ENCODE measurements around the gene FGFR1OP2. TPM values are rescaled to one million over a fixed set of nuclear protein-coding genes. Genes with fewer than 3 reads are reported as not detected.

Gene FGFR1OP2
- total RNA-seq, 6 experiments from 2014 or later: 37.0 to 44.2 (median 39.5) TPM

DNA sequence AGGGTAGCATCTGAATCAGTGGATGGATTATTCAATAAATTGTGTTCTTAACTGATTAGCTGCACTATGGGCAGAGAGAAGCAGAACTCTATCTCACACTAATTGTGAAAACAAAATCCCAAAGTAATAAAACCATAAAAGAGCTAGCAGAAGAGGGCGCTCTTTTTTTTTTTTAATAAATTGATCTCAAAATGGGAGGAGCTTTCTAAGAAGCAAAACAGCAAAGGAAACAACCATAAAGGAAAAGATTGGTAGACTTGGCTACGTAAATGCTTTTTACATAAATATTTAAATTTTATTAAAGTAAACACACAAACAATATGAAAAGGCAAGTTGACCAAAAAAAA is 77.4 kb downstream of the FGFR1OP2 start:
- peak; percentile 16 for DNase-seq
- H3K27me3 Mint-ChIP-seq (ENCODE audit: insufficient read depth): peaks cover 2% of the 10 kb centered on the region; the same call in 1 of the 2 replicates
- peak; percentile 83 for TF ChIP-seq CTCF (IDR thresholded peaks at IDR 0.05)

More for the DNA sequence above, 77.4 kb downstream of the FGFR1OP2 start:
- H3K27ac Mint-ChIP-seq: no peak overlapping the region
- no peaks in the 10 kb centered on the region for H3K9me3 Mint-ChIP-seq
- peak overlapping the region; percentile 60 for H3K4me3 Mint-ChIP-seq
- no peaks in the 10 kb centered on the region for H3K36me3 Mint-ChIP-seq (ENCODE audit: low read depth)
- peaks cover 43% of the 10 kb centered on the region for H3K4me1 Mint-ChIP-seq (ENCODE audit: low read depth)

Other genes with a start within 250 kb of the FGFR1OP2 start
- 1 to 10 TPM; 6.9 to 8.4 (median 7.6) TPM for gene ITPR2, start 105.3 kb upstream of the FGFR1OP2 start, total RNA-seq (2021; fragmentation: NEBNext Ultra II Directional; extraction: Animal tissue kit (Norgen Biotek cat#: 25700))
- 10 to 100 TPM; 26.8 to 35.9 (median 28.1) TPM for gene INTS13, start 489 bp upstream of the FGFR1OP2 start, total RNA-seq (2021; fragmentation: NEBNext Ultra II Directional; extraction: Animal tissue kit (Norgen Biotek cat#: 25700))
- gene TM7SF3, start 75.9 kb downstream of the FGFR1OP2 start, total RNA-seq (2021; fragmentation: NEBNext Ultra II Directional; extraction: Animal tissue kit (Norgen Biotek cat#: 25700)): 10 to 100 TPM; 60.7 to 75.5 (median 68.7) TPM
- gene MED21, start 84.1 kb downstream of the FGFR1OP2 start, total RNA-seq (2021; fragmentation: NEBNext Ultra II Directional; extraction: Animal tissue kit (Norgen Biotek cat#: 25700)): 10 to 100 TPM; 36.1 to 41.4 (median 40.1) TPM
- gene C12orf71, start 144.1 kb downstream of the FGFR1OP2 start, total RNA-seq (2021; fragmentation: NEBNext Ultra II Directional; extraction: Animal tissue kit (Norgen Biotek cat#: 25700)): not detected